Thyroid gland (tissue), 4 donors: ENCODE results near the gene CELSR3. TPM values are rescaled to one million over a fixed set of nuclear protein-coding genes. Genes with fewer than 3 reads are reported as not detected.
A peak's percentile ranks its signal among the peaks of the same experiment; 100 is the strongest.

Experiments
- DNase-seq, 2 donors: peaks; one replicate each; pipeline ENCODE4 v3.0.0-alpha.2; 2019
- H3K27ac ChIP-seq, 3 donors: fragments of 200-600 bp; sonication (generic); 1 replicate in 2 of 3; 2 replicates in 1 of 3; pipeline ENCODE4 v1.5.1; 2016 to 2019; ENCODE audit warnings: mild to moderate bottlenecking in 1 of 3, moderate library complexity in 1 of 3
- H3K27me3 ChIP-seq: fragments of 200-600 bp; sonication (generic); one replicate; pipeline ENCODE4 v1.5.1; 2019
- H3K36me3 ChIP-seq, 2 donors: fragments of 200-600 bp; sonication (generic); one replicate each; pipeline ENCODE4 v1.5.1; 2016 to 2019
- H3K4me1 ChIP-seq, 2 donors: fragments of 200-600 bp; sonication (generic); one replicate each; pipeline ENCODE4 v1.5.1; 2017 to 2019
- H3K4me3 ChIP-seq, 3 donors: fragments of 200-600 bp; sonication (generic); replicated peaks in 1 of 3; 1 replicate in 2 of 3; 2 replicates in 1 of 3; pipeline ENCODE4 v1.5.1; 2016; ENCODE audit warnings: mild to moderate bottlenecking in 1 of 3
- H3K9me3 ChIP-seq: fragments of 200-600 bp; sonication (generic); one replicate; pipeline ENCODE4 v1.5.1; 2017
- CTCF ChIP-seq, 6 experiments: fragments of 200-600 bp in 3 of 6; fragments of 450-650 bp in 3 of 6; sonication (generic) in 3 of 6; IDR thresholded peaks; one replicate each; pipeline ENCODE4 v1.5.1; 2016 to 2019; ENCODE audit warnings: antibody characterized with exemption in 6 of 6, mild to moderate bottlenecking in 2 of 6, inconsistent platforms in 1 of 6, moderate library complexity in 1 of 6
- POLR2A ChIP-seq, 2 donors: fragments of 450-650 bp; IDR thresholded peaks; one replicate each; pipeline ENCODE4 v1.6.1; 2017; ENCODE audit warnings: antibody characterized with exemption in 2 of 2, mild to moderate bottlenecking in 2 of 2, moderate library complexity in 1 of 2
- WGBS, 2 donors: methylation state at CpG; one replicate each; pipeline ENCODE4 v1.1.5; 2017; 5-methylcytosine and 5-hydroxymethylcytosine counted together
- intact Hi-C: fragments of 100-400 bp; cut with DNase I; formaldehyde crosslinking; loops from one replicate; pipeline ENCODE4 v1.15.1; 2023
- total RNA-seq, 4 donors: library from RNA; depleted of rRNA; stranded (reverse); fragments of >200 nt; gene quantifications; one replicate each; pipeline ENCODE4 v1.2.3, GENCODE V29; 2016

CELSR3 gene
- total RNA-seq, 4 donors from 2014 or later: 0.54 to 1.7 (median 1.0) TPM

GRCh38 chr3:48693826-48694225 is 31.1 kb upstream of the CELSR3 start:
- 81 to 82% methylated on average over 8 of the region's 8 CpGs for WGBS, 2 donors
- peak overlapping the region in 1 of 3 donors; percentile 58 for H3K27ac ChIP-seq
- H3K36me3 ChIP-seq: peaks cover 56 to 63% of the 10 kb centered on the region in 2 donors
- TF ChIP-seq CTCF (IDR thresholded peaks at IDR 0.05) (no peak), POLR2A (IDR thresholded peaks at IDR 0.05) (no peak)
- no peaks in the 10 kb centered on the region for H3K27me3 ChIP-seq
- H3K4me3 ChIP-seq: no peak overlapping the region
- H3K9me3 ChIP-seq: no peaks in the 10 kb centered on the region
- no peaks in the 10 kb centered on the region for H3K4me1 ChIP-seq
- DNase-seq: no peak
- intact Hi-C loops: no loop called here

DNA sequence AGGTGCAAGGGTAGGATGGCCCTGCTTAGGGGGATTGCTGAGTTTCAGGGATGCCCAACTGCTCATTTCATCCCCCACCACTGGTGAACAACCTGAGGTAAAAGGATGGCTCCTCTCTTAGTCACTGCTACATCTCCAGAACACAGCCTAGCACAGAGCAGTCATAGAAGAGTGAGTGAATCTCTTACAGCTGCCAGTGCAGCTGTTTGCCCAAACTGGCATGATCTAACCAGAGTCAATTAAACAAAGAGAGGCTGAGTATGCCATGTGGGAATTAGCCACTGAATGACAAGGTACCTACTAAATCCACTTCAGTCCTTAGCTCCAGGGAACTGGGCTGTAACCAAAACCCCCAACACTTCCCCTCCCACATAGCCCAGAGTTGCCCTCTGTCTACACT is 29.9 kb upstream of the CELSR3 start:
- Histone ChIP-seq H3K36me3 (peaks cover 69 to 73% of the 10 kb centered on the region in 2 donors), H3K27me3 (no peaks in the 10 kb centered on the region), H3K4me3 (no peak overlapping the region), H3K9me3 (no peaks in the 10 kb centered on the region), H3K4me1 (no peaks in the 10 kb centered on the region), H3K27ac (no peak overlapping the region)
- intact Hi-C loops: no loop called here
- TF ChIP-seq CTCF (IDR thresholded peaks at IDR 0.05): no peak
- no peak for TF ChIP-seq POLR2A (IDR thresholded peaks at IDR 0.05)
- DNase-seq: no peak

GRCh38 chr3:48690846-48691458 is 28.3 kb upstream of the CELSR3 start:
- H3K27ac ChIP-seq: no peak overlapping the region

DNA sequence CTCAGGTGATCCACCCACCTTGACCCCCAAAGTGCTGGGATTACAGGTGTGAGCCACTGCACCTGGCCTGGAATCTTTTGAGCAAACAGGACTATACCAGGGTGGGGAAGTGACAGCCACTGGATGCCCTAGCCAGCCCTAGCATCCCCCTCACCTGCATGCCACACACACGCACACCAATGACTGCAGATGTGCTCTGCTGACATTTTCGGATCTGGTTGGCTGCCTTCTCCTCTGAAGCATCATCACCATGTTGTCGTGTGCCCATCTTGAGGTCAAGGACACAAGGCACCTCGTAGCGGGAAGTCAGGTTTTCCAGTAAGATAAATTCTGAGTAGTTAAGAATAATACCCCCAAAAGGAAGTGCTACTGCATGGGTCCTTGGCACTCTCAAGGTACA is 26.7 kb upstream of the CELSR3 start:
- intact Hi-C loops: no loop called here
- 71 to 88% methylated on average over 5 of the region's 5 CpGs for WGBS, 2 donors
- Histone ChIP-seq H3K27me3 (no peaks in the 10 kb centered on the region), H3K4me1 (peaks cover 12 to 16% of the 10 kb centered on the region in 2 donors), H3K4me3 (no peak overlapping the region), H3K36me3 (peaks cover 62 to 69% of the 10 kb centered on the region in 2 donors), H3K9me3 (no peaks in the 10 kb centered on the region), H3K27ac (no peak overlapping the region)
- no peak for TF ChIP-seq CTCF (IDR thresholded peaks at IDR 0.05)
- TF ChIP-seq POLR2A (IDR thresholded peaks at IDR 0.05): no peak
- no peak for DNase-seq

More at GRCh38 chr3:48690846-48691458, 28.3 kb upstream of the CELSR3 start:
- H3K36me3 ChIP-seq: peaks cover 71 to 77% of the 10 kb centered on the region in 2 donors
- H3K4me1 ChIP-seq: peaks cover 4 to 5% of the 10 kb centered on the region in 2 donors
- H3K27me3 ChIP-seq: no peaks in the 10 kb centered on the region
- WGBS, 2 donors: 95 to 96% methylated on average over 2 of the region's 2 CpGs
- TF ChIP-seq POLR2A (IDR thresholded peaks at IDR 0.05) (no peak), CTCF (IDR thresholded peaks at IDR 0.05) (no peak)
- H3K9me3 ChIP-seq: no peaks in the 10 kb centered on the region
- DNase-seq: no peak
- no peak overlapping the region for H3K4me3 ChIP-seq
- intact Hi-C loops: no loop called here

DNA sequence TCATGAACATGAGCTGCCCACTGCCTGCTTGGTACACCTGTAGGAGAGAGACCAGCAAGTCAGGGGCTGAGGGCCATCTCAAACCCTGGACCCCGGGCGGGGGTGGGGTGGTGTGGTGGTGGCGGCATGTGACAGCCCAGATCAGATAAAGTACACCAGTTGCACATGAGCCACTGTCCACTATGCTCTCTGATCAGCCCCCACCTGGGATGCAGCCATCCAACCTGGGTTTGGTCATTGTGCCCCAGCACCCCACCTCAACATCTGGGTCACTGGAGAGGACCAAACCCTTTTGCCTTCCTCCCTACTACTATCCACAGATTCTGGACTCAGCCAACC is 26.0 kb upstream of the CELSR3 start:
- Histone ChIP-seq H3K36me3 (peaks cover 55 to 64% of the 10 kb centered on the region in 2 donors), H3K9me3 (no peaks in the 10 kb centered on the region), H3K27me3 (no peaks in the 10 kb centered on the region), H3K27ac (no peak overlapping the region), H3K4me1 (peaks cover 18 to 19% of the 10 kb centered on the region in 2 donors), H3K4me3 (no peak overlapping the region)
- intact Hi-C loops: no loop called here
- no peak for DNase-seq
- 100% methylated on average over 1 to 2 of the region's 3 CpGs for WGBS, 2 donors
- TF ChIP-seq POLR2A (IDR thresholded peaks at IDR 0.05): no peak
- no peak for TF ChIP-seq CTCF (IDR thresholded peaks at IDR 0.05)
